Keratinocyte (primary cell): Measurements from ENCODE around the gene IL11RA. TPM values are rescaled to one million over a fixed set of nuclear protein-coding genes. Genes with fewer than 3 reads are reported as not detected.

Source experiments
- DNase-seq: peaks from one replicate; pipeline ENCODE4 v3.0.0-alpha.2; 2011; ENCODE audit warnings: low read depth, missing footprints, low spot score
- FAIRE-seq: peaks from 2 replicates; lab custom pipeline; 2011; peaks lifted over from hg19 to GRCh38; lab: Jason Lieb, UNC
- H2AFZ ChIP-seq: 2 replicates; pipeline ENCODE4 v1.6.0; 2012; ENCODE audit warnings: low read length, control low read depth, inconsistent platforms; ENCODE audit not compliant: control insufficient read depth
- H3K27ac ChIP-seq: 2 replicates; pipeline ENCODE4 v1.5.1; 2011; ENCODE audit warnings: low read length; ENCODE audit not compliant: control insufficient read depth, insufficient read depth
- H3K27me3 ChIP-seq: 3 replicates; pipeline ENCODE4 v1.6.0; 2011; ENCODE audit warnings: low read length; ENCODE audit not compliant: control insufficient read depth, insufficient read depth; ENCODE audit errors: extremely low read depth
- H3K36me3 ChIP-seq, 2 experiments: 2 replicates in 1 of 2; 3 replicates in 1 of 2; pipeline ENCODE4 v1.5.1; 2011; ENCODE audit warnings: low read length in 2 of 2, mild to moderate bottlenecking in 1 of 2; ENCODE audit not compliant: control insufficient read depth in 2 of 2, insufficient read depth in 2 of 2; ENCODE audit errors: extremely low read depth in 1 of 2
- H3K4me1 ChIP-seq: 3 replicates; pipeline ENCODE4 v1.5.1; 2011; ENCODE audit warnings: low read length; ENCODE audit not compliant: control insufficient read depth, insufficient read depth; ENCODE audit errors: extremely low read depth
- H3K4me2 ChIP-seq: 3 replicates; pipeline ENCODE4 v1.6.0; 2011; ENCODE audit warnings: low read depth, low read length; ENCODE audit not compliant: control insufficient read depth, insufficient read depth; ENCODE audit errors: extremely low read depth
- H3K4me3 ChIP-seq, 3 experiments: fragments of 200-600 bp in 1 of 3; sonication (generic) in 1 of 3; 2 replicates in 2 of 3; 3 replicates in 1 of 3; pipeline ENCODE4 v1.5.1; 2011 to 2016; ENCODE audit warnings: low read length in 3 of 3, mild to moderate bottlenecking in 3 of 3, control low read depth in 2 of 3, inconsistent platforms in 1 of 3, low read depth in 1 of 3, mixed read lengths in 1 of 3, mixed run types in 1 of 3, moderate library complexity in 1 of 3; ENCODE audit not compliant: control insufficient read depth in 2 of 3, insufficient read depth in 2 of 3; ENCODE audit errors: extremely low read depth in 1 of 3
- H3K79me2 ChIP-seq: 2 replicates; pipeline ENCODE4 v1.6.0; 2012; ENCODE audit warnings: low read length; ENCODE audit not compliant: control insufficient read depth, insufficient read depth
- H3K9ac ChIP-seq: 3 replicates; pipeline ENCODE4 v1.6.0; 2011; ENCODE audit warnings: low read length; ENCODE audit not compliant: control insufficient read depth, insufficient read depth; ENCODE audit errors: extremely low read depth
- H3K9me1 ChIP-seq: 3 replicates; pipeline ENCODE4 v1.6.0; 2011; ENCODE audit warnings: low read length; ENCODE audit not compliant: control insufficient read depth, insufficient read depth; ENCODE audit errors: extremely low read depth
- H3K9me3 ChIP-seq: 2 replicates; pipeline ENCODE4 v1.5.1; 2012; ENCODE audit warnings: low read depth, low read length; ENCODE audit not compliant: control insufficient read depth
- H4K20me1 ChIP-seq: 3 replicates; pipeline ENCODE4 v1.6.0; 2011; ENCODE audit warnings: low read length; ENCODE audit not compliant: control insufficient read depth, insufficient read depth; ENCODE audit errors: extremely low read depth
- EZH2 ChIP-seq: IDR thresholded peaks from one replicate; pipeline ENCODE4 v1.6.1; 2012; ENCODE audit warnings: inconsistent platforms, mild to moderate bottlenecking, low read length, moderate library complexity
- dilution Hi-C: fragments of 300-500 bp; cut with MboI; formaldehyde crosslinking; loops from one replicate; pipeline ENCODE4 v1.7.0; 2020; ENCODE audit warnings: low sequenced_read_pairs; ENCODE audit not compliant: extremely low pct_ligation_motif_present
- polyA plus RNA-seq, 5 experiments: library from polyadenylated mRNA; depleted of rRNA in 3 of 5; stranded (reverse) in 3 of 5; stranded (forward) in 1 of 5; unstranded in 1 of 5; fragments of >200 nt; gene quantifications; 1 replicate in 1 of 5; 2 replicates in 3 of 5; 3 replicates in 1 of 5; pipeline versions ENCODE4 v1.2.1 to v1.2.3, GENCODE V29; 2011 to 2012; ENCODE audit warnings: missing spikeins in 2 of 5, low read depth in 1 of 5, low replicate concordance in 1 of 5
- TF ChIP-seq, protein P1 (sequence below), 3 experiments: IDR thresholded peaks in 1 of 3; conservative IDR thresholded peaks in 1 of 3; optimal IDR thresholded peaks in 1 of 3; 2 replicates in 2 of 3; 3 replicates in 1 of 3; pipeline versions ENCODE3 to v1.5.1; 2011; ENCODE audit warnings: low read length in 3 of 3, mild to moderate bottlenecking in 3 of 3, moderate library complexity in 2 of 3, control low read depth in 1 of 3, inconsistent platforms in 1 of 3; ENCODE audit not compliant: insufficient read depth in 2 of 3; ENCODE audit errors: extremely low read depth in 1 of 3

Gene IL11RA
- polyA plus RNA-seq, 1 donor (not counting 4 experiments of a cell fraction or from before 2014, with no cell fraction given) = 3.1 TPM

DNA sequence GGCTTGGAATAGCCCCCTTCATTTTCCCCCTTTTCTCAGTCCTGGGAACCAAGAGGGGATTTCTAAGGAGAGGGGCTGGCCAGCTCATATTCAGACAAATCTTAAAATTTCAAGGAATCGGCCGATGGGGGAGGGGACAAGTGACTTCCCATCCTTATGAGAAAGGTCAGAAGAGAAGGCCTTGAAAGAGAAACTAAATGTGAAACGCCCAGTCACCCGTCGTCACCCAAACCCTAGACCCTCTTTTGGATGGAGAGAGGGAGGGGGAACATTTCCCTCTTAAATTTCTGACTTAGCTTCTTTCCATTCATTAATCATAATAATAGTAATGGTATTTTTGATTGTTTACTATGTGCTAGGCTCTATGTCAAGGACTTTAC, 39.9 kb downstream of the IL11RA start:
- H3K9me1 ChIP-seq = no peaks in the 10 kb centered on the region
- no peak overlapping the region for H2AFZ ChIP-seq
- dilution Hi-C loops = no loop called here
- no peak overlapping the region for H3K27ac ChIP-seq
- TF ChIP-seq, protein P1, sequence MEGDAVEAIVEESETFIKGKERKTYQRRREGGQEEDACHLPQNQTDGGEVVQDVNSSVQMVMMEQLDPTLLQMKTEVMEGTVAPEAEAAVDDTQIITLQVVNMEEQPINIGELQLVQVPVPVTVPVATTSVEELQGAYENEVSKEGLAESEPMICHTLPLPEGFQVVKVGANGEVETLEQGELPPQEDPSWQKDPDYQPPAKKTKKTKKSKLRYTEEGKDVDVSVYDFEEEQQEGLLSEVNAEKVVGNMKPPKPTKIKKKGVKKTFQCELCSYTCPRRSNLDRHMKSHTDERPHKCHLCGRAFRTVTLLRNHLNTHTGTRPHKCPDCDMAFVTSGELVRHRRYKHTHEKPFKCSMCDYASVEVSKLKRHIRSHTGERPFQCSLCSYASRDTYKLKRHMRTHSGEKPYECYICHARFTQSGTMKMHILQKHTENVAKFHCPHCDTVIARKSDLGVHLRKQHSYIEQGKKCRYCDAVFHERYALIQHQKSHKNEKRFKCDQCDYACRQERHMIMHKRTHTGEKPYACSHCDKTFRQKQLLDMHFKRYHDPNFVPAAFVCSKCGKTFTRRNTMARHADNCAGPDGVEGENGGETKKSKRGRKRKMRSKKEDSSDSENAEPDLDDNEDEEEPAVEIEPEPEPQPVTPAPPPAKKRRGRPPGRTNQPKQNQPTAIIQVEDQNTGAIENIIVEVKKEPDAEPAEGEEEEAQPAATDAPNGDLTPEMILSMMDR (optimal IDR thresholded peaks at IDR 0.05 in 1 of 3, IDR thresholded peaks at IDR 0.05 in 1 of 3, conservative IDR thresholded peaks at IDR 0.05 in 1 of 3; ENCODE audit: extremely low read depth in 1 of 3, insufficient read depth in 2 of 3, low read length in 3 of 3) = no peak
- no peak for TF ChIP-seq EZH2
- no peaks in the 10 kb centered on the region for H3K27me3 ChIP-seq
- no peaks in the 10 kb centered on the region for H4K20me1 ChIP-seq
- no peak overlapping the region for H3K4me2 ChIP-seq
- no peaks in the 10 kb centered on the region for H3K36me3 ChIP-seq
- no peaks in the 10 kb centered on the region for H3K9me3 ChIP-seq
- FAIRE-seq (no peak), DNase-seq (no peak)
- H3K4me1 ChIP-seq = no peaks in the 10 kb centered on the region
- no peak overlapping the region for H3K9ac ChIP-seq
- H3K79me2 ChIP-seq = no peaks in the 10 kb centered on the region
- H3K4me3 ChIP-seq = no peak overlapping the region

DNA sequence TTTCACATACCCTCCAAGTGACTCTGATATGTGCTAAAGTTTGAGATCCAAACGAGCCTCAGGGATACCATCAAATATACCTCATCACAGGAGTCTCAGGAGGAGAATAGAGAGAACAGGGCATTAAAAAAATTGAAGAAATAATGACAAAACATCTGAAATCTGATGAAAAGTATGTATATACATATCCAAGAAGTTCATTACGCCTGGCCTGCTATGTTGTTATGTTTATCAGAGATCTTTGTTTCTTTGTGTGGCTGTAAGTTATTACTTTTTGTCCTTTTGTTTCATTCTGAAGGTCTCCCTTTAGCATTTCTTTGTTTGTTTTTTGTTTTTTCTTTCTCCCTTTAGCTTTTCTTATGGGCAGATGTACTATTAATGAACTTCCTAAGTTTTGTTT, 41.6 kb downstream of the IL11RA start:
- Histone ChIP-seq H3K9ac (no peak overlapping the region), H3K9me1 (no peaks in the 10 kb centered on the region), H3K4me1 (no peaks in the 10 kb centered on the region), H3K9me3 (no peaks in the 10 kb centered on the region), H3K27ac (no peak overlapping the region), H3K4me3 (no peak overlapping the region), H3K79me2 (no peaks in the 10 kb centered on the region), H3K4me2 (no peak overlapping the region), H2AFZ (no peak overlapping the region), H4K20me1 (no peaks in the 10 kb centered on the region), H3K27me3 (no peaks in the 10 kb centered on the region), H3K36me3 (no peaks in the 10 kb centered on the region)
- dilution Hi-C loops = no loop called here
- TF ChIP-seq, protein P1 (optimal IDR thresholded peaks at IDR 0.05 in 1 of 3, IDR thresholded peaks at IDR 0.05 in 1 of 3, conservative IDR thresholded peaks at IDR 0.05 in 1 of 3; ENCODE audit: extremely low read depth in 1 of 3, insufficient read depth in 2 of 3, low read length in 3 of 3) = no peak
- TF ChIP-seq EZH2 = no peak
- DNase-seq (no peak), FAIRE-seq (no peak)
